H1 (cell line): ENCODE measurements around the gene ZMIZ1. TPM values are rescaled to one million over a fixed set of nuclear protein-coding genes. Genes with fewer than 3 reads are reported as not detected.
A peak's percentile ranks its signal among the peaks of the same experiment; 100 is the strongest.

ENCODE experiments used
- HDAC2 ChIP-seq, 2 experiments: fragments of 300-600 bp in 1 of 2; sonication (generic) in 1 of 2; IDR thresholded peaks; 2 replicates each; pipeline ENCODE4 v1.6.1; 2011 to 2012; ENCODE audit warnings: low read depth in 2 of 2, low read length in 2 of 2, mild to moderate bottlenecking in 2 of 2, moderate library complexity in 2 of 2, borderline replicate concordance in 1 of 2, inconsistent platforms in 1 of 2
- POLR2AphosphoS5 ChIP-seq: IDR thresholded peaks from 2 replicates; pipeline ENCODE4 v1.6.1; 2011; ENCODE audit warnings: low read depth, low read length
- polyA plus RNA-seq, 7 experiments: library from polyadenylated mRNA; depleted of rRNA in 3 of 7; stranded (reverse) in 5 of 7; unstranded in 2 of 7; fragments of >200 nt in 5 of 7; fragments of 200-250 nt in 2 of 7; gene quantifications; 1 replicate in 5 of 7; 2 replicates in 1 of 7; 4 replicates in 1 of 7; pipeline versions ENCODE4 v1.2.1 to v1.2.3, GENCODE V29; 2011 to 2013; ENCODE audit warnings: missing spikeins in 2 of 7, mixed read lengths in 2 of 7
- total RNA-seq: library from RNA; stranded (reverse); fragmentation: NEBNext Ultra II Directional; extraction: Animal tissue kit (Norgen Biotek cat#: 25700); gene quantifications from 2 replicates; pipeline ENCODE4 v1.2.1, GENCODE V29; 2021
- TF ChIP-seq, protein P1 (sequence below): IDR thresholded peaks from 2 replicates; pipeline ENCODE4 v1.6.1; 2012; ENCODE audit warnings: inconsistent platforms

ZMIZ1 gene
- total and polyA plus RNA-seq, 2 of the 8 experiments (the other 6 are each of a cell fraction or from before 2014, with no cell fraction given): 8.1 to 28.0 TPM

GRCh38 chr10:79221110-79222051, 152.6 kb downstream of the ZMIZ1 start (continued):
- TF ChIP-seq POLR2AphosphoS5 (no peak), HDAC2 (IDR thresholded peaks at IDR 0.05; ENCODE audit: borderline replicate concordance in 1 of 2, low read depth in 2 of 2, low read length in 2 of 2) (no peak)
- TF ChIP-seq, protein P1, sequence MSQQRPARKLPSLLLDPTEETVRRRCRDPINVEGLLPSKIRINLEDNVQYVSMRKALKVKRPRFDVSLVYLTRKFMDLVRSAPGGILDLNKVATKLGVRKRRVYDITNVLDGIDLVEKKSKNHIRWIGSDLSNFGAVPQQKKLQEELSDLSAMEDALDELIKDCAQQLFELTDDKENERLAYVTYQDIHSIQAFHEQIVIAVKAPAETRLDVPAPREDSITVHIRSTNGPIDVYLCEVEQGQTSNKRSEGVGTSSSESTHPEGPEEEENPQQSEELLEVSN: peak; percentile 41; the same call in 1 of the 2 replicates
